Measurements from ENCODE around the gene ROBO1.

The ROBO1 gene

DNA sequence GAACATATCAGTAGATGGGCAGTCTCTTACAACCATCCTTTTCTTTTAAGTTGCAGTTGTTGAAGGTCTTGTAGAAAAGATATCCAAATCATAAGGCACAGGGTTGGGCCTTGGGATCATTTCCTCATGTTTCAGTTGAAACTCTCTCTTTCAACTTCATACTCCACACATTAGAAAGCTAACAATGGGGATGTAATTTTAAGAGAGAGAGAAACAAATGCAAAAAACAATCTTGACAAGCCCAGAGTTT, 747.9 kb downstream of the ROBO1 start:
- no peak for DNase-seq (ENCODE audit: low spot score)
- Histone ChIP-seq H3K27ac (no peak overlapping the region), H3K4me3 (no peak overlapping the region)
- TF ChIP-seq, protein P1, sequence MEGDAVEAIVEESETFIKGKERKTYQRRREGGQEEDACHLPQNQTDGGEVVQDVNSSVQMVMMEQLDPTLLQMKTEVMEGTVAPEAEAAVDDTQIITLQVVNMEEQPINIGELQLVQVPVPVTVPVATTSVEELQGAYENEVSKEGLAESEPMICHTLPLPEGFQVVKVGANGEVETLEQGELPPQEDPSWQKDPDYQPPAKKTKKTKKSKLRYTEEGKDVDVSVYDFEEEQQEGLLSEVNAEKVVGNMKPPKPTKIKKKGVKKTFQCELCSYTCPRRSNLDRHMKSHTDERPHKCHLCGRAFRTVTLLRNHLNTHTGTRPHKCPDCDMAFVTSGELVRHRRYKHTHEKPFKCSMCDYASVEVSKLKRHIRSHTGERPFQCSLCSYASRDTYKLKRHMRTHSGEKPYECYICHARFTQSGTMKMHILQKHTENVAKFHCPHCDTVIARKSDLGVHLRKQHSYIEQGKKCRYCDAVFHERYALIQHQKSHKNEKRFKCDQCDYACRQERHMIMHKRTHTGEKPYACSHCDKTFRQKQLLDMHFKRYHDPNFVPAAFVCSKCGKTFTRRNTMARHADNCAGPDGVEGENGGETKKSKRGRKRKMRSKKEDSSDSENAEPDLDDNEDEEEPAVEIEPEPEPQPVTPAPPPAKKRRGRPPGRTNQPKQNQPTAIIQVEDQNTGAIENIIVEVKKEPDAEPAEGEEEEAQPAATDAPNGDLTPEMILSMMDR (IDR thresholded peaks at IDR 0.05), result no peak

DNA sequence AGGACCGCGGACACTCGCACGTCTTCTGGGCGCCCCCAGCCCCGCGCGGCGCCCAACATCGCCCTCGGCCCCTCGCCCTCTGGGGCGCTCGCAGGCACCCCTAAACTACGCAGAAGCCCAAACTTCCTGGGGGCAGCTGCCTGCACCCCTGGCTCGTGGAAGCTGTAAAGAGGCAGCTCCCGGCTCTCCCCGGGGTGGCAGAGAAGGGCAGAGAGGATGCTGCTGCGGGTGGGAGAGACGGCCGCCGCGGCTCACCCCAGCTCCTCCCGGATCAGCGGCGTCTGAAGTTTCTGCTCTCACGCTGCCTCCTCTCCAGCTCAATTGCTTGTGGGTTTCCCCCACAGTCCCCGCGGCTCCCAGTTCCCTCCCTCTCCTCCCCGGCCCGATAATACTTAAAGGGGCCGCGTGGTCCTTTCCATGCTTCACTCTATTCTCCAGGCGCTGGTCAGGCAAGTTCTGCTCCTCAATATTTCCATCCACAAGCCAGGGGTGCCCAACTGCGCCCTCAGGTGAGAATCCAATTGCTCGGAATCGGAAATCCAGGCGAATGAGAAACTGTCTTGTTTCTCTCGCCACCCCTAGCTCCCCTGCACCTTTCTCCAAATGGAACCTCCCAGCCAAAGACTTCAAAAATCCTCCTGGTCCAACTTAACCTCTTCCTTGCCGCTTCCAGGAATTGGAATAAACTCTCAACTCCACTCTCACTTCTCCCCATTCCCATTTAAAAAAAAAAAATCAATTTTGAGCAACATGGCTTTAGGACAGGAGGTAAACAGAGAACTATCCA, 748.5 kb downstream of the ROBO1 start:
- peak; percentile 83 for DNase-seq (ENCODE audit: low spot score)
- peak overlapping the region; percentile 85 to 92 for H3K27ac ChIP-seq
- H3K4me3 ChIP-seq, result peak overlapping the region; percentile 77
- TF ChIP-seq, protein P1 (IDR thresholded peaks at IDR 0.05), result no peak

DNA sequence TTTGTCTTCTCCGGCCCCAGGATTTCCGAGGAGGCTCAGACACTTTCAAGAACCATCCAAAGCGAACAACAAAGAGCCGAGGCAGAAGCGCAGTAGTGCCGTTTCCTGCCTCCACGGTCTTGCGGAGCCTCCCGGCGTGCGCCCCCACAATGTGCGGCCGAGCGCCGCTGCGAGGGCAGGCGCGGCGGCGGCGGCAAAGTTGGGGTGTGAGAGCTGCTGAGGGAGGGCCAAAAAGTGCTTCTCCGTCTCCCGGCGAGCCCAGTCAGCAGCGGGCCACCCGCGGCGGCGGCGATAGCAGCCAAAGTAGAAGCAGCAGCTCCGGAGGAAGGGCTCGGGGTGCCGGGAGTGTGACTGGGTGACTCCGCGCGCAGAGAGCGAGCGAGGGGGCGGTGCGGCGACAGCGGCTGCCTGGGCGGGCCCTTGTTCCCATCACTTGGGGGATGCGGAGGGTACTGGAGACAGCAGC, 749.1 kb downstream of the ROBO1 start:
- H3K27ac ChIP-seq, result peak overlapping the region; percentile 85 to 92
- DNase-seq (ENCODE audit: low spot score), result peak; percentile 81
- peak overlapping the region; percentile 77 for H3K4me3 ChIP-seq
- TF ChIP-seq, protein P1 (IDR thresholded peaks at IDR 0.05), result no peak

DNA sequence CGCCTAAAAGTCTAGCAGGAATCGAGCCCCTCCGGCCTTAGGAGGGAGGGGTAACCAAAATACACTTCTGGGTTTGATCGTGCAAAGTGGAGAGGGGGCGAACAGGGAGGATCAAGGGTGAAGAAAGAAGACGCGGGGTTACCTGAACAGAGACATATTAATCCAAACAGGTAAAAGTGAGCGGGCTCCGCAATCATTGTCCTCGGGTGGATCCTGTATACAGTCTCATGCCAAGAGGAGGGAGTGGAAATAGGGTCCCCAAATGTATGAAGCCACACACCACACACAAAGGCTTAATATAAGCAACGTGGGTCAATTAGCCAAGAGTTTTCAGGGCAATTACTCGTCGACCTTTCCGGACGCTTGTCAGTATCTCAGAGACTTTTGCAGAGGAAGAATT, 749.5 kb downstream of the ROBO1 start:
- TF ChIP-seq, protein P1 (IDR thresholded peaks at IDR 0.05), result no peak
- peak overlapping the region; percentile 85 to 92 for H3K27ac ChIP-seq
- DNase-seq (ENCODE audit: low spot score), result no peak
- peak overlapping the region; percentile 77 for H3K4me3 ChIP-seq

DNA sequence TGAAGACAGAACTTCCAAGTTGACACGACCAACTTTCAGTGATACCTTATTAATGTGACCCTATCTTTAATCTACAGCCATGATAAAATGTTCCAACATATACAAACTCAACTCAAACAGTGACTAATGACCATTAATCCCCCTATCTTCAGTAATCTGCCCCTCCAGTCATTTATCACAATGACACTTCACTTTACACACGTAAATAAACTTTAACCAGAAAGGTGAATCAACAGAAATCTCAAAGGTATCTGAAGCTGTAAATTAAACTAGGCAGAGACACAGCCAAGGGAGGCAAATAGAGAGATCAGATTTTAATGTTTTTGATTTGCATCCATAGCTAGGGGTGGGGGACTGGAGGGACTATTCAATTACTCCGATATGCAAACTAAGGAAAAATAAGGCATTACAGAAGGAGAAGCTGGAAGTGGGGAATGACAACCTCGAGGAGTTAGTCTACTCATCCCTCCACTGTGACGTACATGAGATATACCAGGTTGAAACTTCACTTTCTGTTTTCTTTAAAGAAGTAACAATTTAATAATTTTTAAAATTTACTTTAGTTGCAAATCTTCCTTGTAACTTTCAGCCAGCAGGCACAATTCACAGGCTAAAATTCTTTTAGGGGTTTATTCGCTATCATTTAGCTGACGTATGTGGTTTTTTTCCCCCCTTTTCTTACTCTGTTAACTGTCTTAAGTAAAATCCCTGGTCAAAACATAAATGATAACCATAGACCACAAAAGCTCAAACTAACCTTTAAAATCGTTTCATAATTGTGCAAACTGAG, 751.0 kb downstream of the ROBO1 start:
- TF ChIP-seq, protein P1 (IDR thresholded peaks at IDR 0.05), result no peak
- DNase-seq (ENCODE audit: low spot score), result no peak
- Histone ChIP-seq H3K4me3 (peak overlapping the region; percentile 77), H3K27ac (peak overlapping the region in 1 of 2 donors; percentile 6)

DNA sequence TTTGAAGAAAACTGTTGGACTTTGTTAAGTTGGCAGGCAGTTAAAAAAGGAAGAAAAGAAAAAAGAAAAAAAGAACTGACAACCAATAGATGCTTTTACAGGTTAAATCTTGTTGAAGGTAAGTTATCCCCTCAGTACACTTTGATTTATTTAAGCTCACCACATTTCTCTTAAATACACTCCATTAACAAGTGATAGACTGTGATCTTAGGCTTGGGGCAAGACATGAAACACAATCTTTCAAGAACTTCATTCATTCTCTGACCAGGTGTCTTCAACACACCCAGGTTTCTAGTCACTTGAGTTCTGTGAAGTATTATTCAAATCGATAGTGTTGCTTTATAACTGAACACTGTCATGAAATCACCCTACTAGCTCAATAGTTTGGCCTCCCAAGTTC, 751.9 kb downstream of the ROBO1 start:
- H3K27ac ChIP-seq, result no peak overlapping the region
- no peak for DNase-seq (ENCODE audit: low spot score)
- TF ChIP-seq, protein P1 (IDR thresholded peaks at IDR 0.05), result no peak
- peak overlapping the region; percentile 14 for H3K4me3 ChIP-seq

Measured in coronary artery (tissue), 2 donors.